HG03135 (cell line): ENCODE data around the gene FOXF2.

Experiments
- ATAC-seq: cut with Tn5 transposase; IDR thresholded peaks from one replicate; pipeline ENCODE4 v1.9.1; 2021; ENCODE audit warnings: mild to moderate bottlenecking, moderate library complexity; ENCODE audit not compliant: unreplicated experiment

The FOXF2 gene

GRCh38 chr6:1405221-1405620, 15.8 kb downstream of the FOXF2 start:
- ATAC-seq: no peak

- ATAC-seq: no peak
These were observed 17.1 kb downstream of the FOXF2 start for GRCh38 chr6:1406306-1407072.

GRCh38 chr6:1407499-1407990, 18.2 kb downstream of the FOXF2 start:
- ATAC-seq: no peak

GRCh38 chr6:1409774-1410465, 20.5 kb downstream of the FOXF2 start:
- ATAC-seq: no peak

GRCh38 chr6:1412901-1413300, 23.5 kb downstream of the FOXF2 start:
- no peak for ATAC-seq

- no peak for ATAC-seq
These were observed 26.2 kb downstream of the FOXF2 start for GRCh38 chr6:1415416-1416063.

GRCh38 chr6:1416191-1416760, 26.9 kb downstream of the FOXF2 start:
- no peak for ATAC-seq

- no peak for ATAC-seq
These were observed 27.4 kb downstream of the FOXF2 start for GRCh38 chr6:1416820-1417219.

GRCh38 chr6:1417718-1418117, 28.3 kb downstream of the FOXF2 start:
- ATAC-seq: no peak

GRCh38 chr6:1418471-1419191, 29.3 kb downstream of the FOXF2 start:
- ATAC-seq: no peak

- ATAC-seq: no peak
These were observed 31.0 kb downstream of the FOXF2 start for GRCh38 chr6:1420382-1420781.

GRCh38 chr6:1422290-1422689, 32.9 kb downstream of the FOXF2 start:
- ATAC-seq: no peak

GRCh38 chr6:1423578-1423977, 34.2 kb downstream of the FOXF2 start:
- no peak for ATAC-seq

GRCh38 chr6:1424306-1424927, 35.0 kb downstream of the FOXF2 start:
- no peak for ATAC-seq

- ATAC-seq: no peak
These were observed 37.0 kb downstream of the FOXF2 start for GRCh38 chr6:1426416-1426815.

GRCh38 chr6:1435806-1436205, 46.4 kb downstream of the FOXF2 start:
- no peak for ATAC-seq

- no peak for ATAC-seq
These were observed 47.2 kb downstream of the FOXF2 start for GRCh38 chr6:1436334-1437306.

- ATAC-seq: no peak
These were observed 48.4 kb downstream of the FOXF2 start for GRCh38 chr6:1437553-1438406.
